Measurements from ENCODE around the gene PCDHA8.
"Not testable (repeated sequence)": the region's sequence is repeated elsewhere in the genome, so short reads cannot be mapped to it uniquely, and the experiment has no call there.

GRCh38 chr5:140834439-140835008 is 6.5 kb upstream of the PCDHA8 start:
- not testable (repeated sequence) for TF ChIP-seq ZNF274 (IDR thresholded peaks at IDR 0.05; ENCODE audit: low read depth, low read length); SUZ12 (IDR thresholded peaks at IDR 0.05; ENCODE audit: extremely low read depth, insufficient read depth, insufficient read length); YY1 (IDR thresholded peaks at IDR 0.05; ENCODE audit: insufficient read depth, insufficient read length)

Data from NT2/D1 (cell line).